K562 (cell line): ENCODE measurements around the gene ANKRD23. TPM values are rescaled to one million over a fixed set of nuclear protein-coding genes. Genes with fewer than 3 reads are reported as not detected.

Source experiments
- CCNT2 ChIP-seq: IDR thresholded peaks from 2 replicates; pipeline ENCODE4 v1.6.1; 2011; ENCODE audit warnings: borderline replicate concordance, low read depth, mild to moderate bottlenecking, moderate library complexity, mixed read lengths, low read length; ENCODE audit not compliant: insufficient read length; ENCODE audit errors: extremely low read depth
- CTBP1 ChIP-seq: fragments of 450-650 bp; IDR thresholded peaks from 2 replicates; pipeline ENCODE4 v1.6.1; 2016; ENCODE audit warnings: borderline replicate concordance
- CXXC5 ChIP-seq: fragments of 250-450 bp; sonication (Bioruptor Pico); IDR thresholded peaks from 2 replicates; pipeline ENCODE4 v1.8.0; 2022; ENCODE audit warnings: inconsistent platforms, mild to moderate bottlenecking, moderate library complexity
- DACH1 ChIP-seq: fragments of 450-650 bp; IDR thresholded peaks from 2 replicates; pipeline ENCODE4 v1.6.1; 2018; ENCODE audit not compliant: partially characterized antibody
- E2F6 ChIP-seq, 2 experiments: IDR thresholded peaks; 2 replicates each; pipeline ENCODE4 v1.6.1; 2011; ENCODE audit warnings: borderline replicate concordance in 1 of 2, control low read depth in 1 of 2, low read depth in 1 of 2, low read length in 1 of 2, mild to moderate bottlenecking in 1 of 2, mixed read lengths in 1 of 2, moderate library complexity in 1 of 2; ENCODE audit not compliant: insufficient read depth in 1 of 2, insufficient read length in 1 of 2, poor library complexity in 1 of 2, severe bottlenecking in 1 of 2; ENCODE audit errors: extremely low read depth in 1 of 2
- ELK3 ChIP-seq: fragments of 450-650 bp; formaldehyde crosslinking; IDR thresholded peaks from 2 replicates; pipeline ENCODE4 v1.4.0; 2020; ENCODE audit warnings: mild to moderate bottlenecking
- HDAC3 ChIP-seq: fragments of 450-650 bp; IDR thresholded peaks from 2 replicates; pipeline ENCODE4 v1.6.1; 2018; ENCODE audit warnings: borderline replicate concordance, mild to moderate bottlenecking, moderate library complexity; ENCODE audit not compliant: partially characterized antibody
- MBD1 ChIP-seq: fragments of 250-450 bp; sonication (Bioruptor Pico); IDR thresholded peaks from 2 replicates; pipeline ENCODE4 v1.8.0; 2022; ENCODE audit warnings: inconsistent platforms
- MTA1 ChIP-seq: fragments of 450-650 bp; IDR thresholded peaks from 2 replicates; pipeline ENCODE4 v1.6.1; 2017; ENCODE audit warnings: borderline replicate concordance
- MYC ChIP-seq, 2 experiments: fragments of 250-450 bp in 1 of 2; sonication (Bioruptor Pico) in 1 of 2; IDR thresholded peaks; 2 replicates each; pipeline versions ENCODE4 v1.5.1 to v1.6.1; 2012 to 2021; ENCODE audit warnings: low read depth in 2 of 2, borderline replicate concordance in 1 of 2, improper control_type of control experiment in 1 of 2, low read length in 1 of 2, mild to moderate bottlenecking in 1 of 2, moderate library complexity in 1 of 2
- RBM14 ChIP-seq: fragments of 200-400 bp; formaldehyde crosslinking; IDR thresholded peaks from 2 replicates; pipeline ENCODE4 v1.6.1; 2018; ENCODE audit warnings: low read depth, mild to moderate bottlenecking, low read length, moderate library complexity, borderline replicate concordance; ENCODE audit not compliant: insufficient read depth
- TCF3 ChIP-seq: sonication (generic); formaldehyde crosslinking; IDR thresholded peaks from 2 replicates; pipeline ENCODE4 v1.4.0; 2020; ENCODE audit warnings: mild to moderate bottlenecking, missing genetic modification reagents
- U2AF1 ChIP-seq: fragments of 200-400 bp; formaldehyde crosslinking; optimal IDR thresholded peaks from 2 replicates; pipeline ENCODE3; 2017; ENCODE audit warnings: mild to moderate bottlenecking, low read depth, low read length, moderate library complexity
- ZBTB8A ChIP-seq: fragments of 450-650 bp; IDR thresholded peaks from 2 replicates; pipeline ENCODE4 v1.6.1; 2018; ENCODE audit warnings: mild to moderate bottlenecking, moderate library complexity; ENCODE audit not compliant: partially characterized antibody
- ZNF324 ChIP-seq: fragments of 250-450 bp; sonication (Bioruptor Pico); IDR thresholded peaks from 2 replicates; pipeline ENCODE4 v1.4.0; 2020; ENCODE audit warnings: mild to moderate bottlenecking
- ZNF551 ChIP-seq: fragments of 250-450 bp; sonication (Bioruptor Pico); IDR thresholded peaks from 2 replicates; pipeline ENCODE4 v1.5.0; 2021; ENCODE audit warnings: mild to moderate bottlenecking, moderate library complexity
- ZNF57 ChIP-seq: fragments of 450-650 bp; formaldehyde crosslinking; IDR thresholded peaks from 2 replicates; pipeline ENCODE4 v1.4.0; 2020; ENCODE audit warnings: mild to moderate bottlenecking, moderate library complexity
- ZNF740 ChIP-seq, 3 experiments: fragments of 200-800 bp in 1 of 3; sonication (Bioruptor generic) in 1 of 3; sonication (generic) in 1 of 3; formaldehyde crosslinking in 1 of 3; IDR thresholded peaks; 2 replicates each; pipeline versions ENCODE4 v1.6.1 to v1.8.0; 2016 to 2022; ENCODE audit warnings: mild to moderate bottlenecking in 2 of 3, missing compliant biosample characterization in 2 of 3, missing genetic modification characterization in 2 of 3, missing genetic modification reagents in 1 of 3
- polyA plus RNA-seq, 8 experiments: library from polyadenylated mRNA; depleted of rRNA in 4 of 8; stranded (reverse) in 5 of 8; unstranded in 3 of 8; fragments of >200 nt; fragmentation: Nextera tagmentation in 2 of 8; fragmentation: Illumina TruSeq in 1 of 8; extraction: Ambion mirVana in 2 of 8; extraction: Trizol in 1 of 8; gene quantifications; 2 replicates each; pipeline versions ENCODE4 v1.2.1 to v1.2.3, GENCODE V29; 2011 to 2014; ENCODE audit warnings: inconsistent platforms in 1 of 8, missing spikeins in 1 of 8
- total RNA-seq, 7 experiments: library from RNA; depleted of rRNA in 6 of 7; stranded (reverse); fragments of >200 nt in 6 of 7; fragmentation: Illumina TruSeq in 2 of 7; extraction: Trizol in 2 of 7; gene quantifications; 2 replicates each; pipeline versions ENCODE4 v1.2.1 to v1.2.3, GENCODE V29; 2011 to 2021; ENCODE audit warnings: low replicate concordance in 1 of 7
- TF ChIP-seq, protein P1 (sequence below): fragments of 450-650 bp; formaldehyde crosslinking; IDR thresholded peaks from 2 replicates; pipeline ENCODE4 v1.4.0; 2020; ENCODE audit warnings: mild to moderate bottlenecking, moderate library complexity

Gene ANKRD23
- total and polyA plus RNA-seq, 9 of the 15 experiments (the other 6 are each of a cell fraction or from before 2014, with no cell fraction given): 0.32 to 4.8 (median 2.8) TPM

DNA sequence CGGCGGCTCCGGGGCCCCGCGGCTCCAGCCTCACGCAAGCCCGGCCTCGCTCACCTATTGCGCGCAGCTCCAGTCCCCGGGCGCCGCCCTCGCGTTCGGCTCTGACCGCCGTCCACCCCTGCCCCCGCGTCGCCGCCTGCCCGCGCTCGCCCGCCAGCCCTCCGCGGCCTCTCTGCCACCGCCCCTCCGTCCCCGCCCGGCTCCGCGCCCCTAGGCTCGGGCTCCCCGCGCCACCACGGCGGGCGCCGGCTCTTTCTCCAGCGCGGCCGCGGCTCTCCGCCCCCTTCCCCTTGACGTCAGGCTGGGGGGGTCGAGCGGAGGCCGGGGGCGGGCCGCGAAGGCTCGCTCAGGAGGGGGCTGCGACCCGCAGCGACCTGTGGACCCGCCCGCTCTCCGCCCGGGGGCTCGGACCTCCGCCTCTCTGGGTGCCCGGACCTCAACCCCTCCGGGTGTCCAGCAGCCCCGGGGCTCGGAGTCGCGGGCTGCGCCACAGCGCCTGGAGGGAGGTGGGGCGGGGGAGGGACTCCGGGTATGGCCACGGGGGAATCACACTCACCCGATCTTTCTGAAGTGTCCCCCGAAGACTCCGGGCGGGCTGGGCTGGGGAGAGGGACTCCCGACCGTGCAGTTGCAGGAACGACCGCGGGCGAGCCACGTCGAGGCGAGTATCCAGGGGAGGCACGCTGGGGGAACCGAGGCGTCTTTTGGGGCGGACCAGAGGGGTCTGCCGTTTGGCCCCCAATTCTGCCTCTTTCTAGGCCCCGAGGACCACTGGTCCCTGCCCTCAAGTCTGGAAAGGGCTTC lies 26.2 kb upstream of the ANKRD23 start, which contains the start of gene SEMA4C (continued):
- TF ChIP-seq MBD1 (CRISPR knock-in tag): no peak
- no peak for TF ChIP-seq DACH1
- TF ChIP-seq ZNF740 (CRISPR knock-in tag; IDR thresholded peaks at IDR 0.05): peak; percentile 81
- peak in 1 of 2 experiments; percentile 74; a peak in 2 of 4 replicates for TF ChIP-seq ZNF740 (tag; IDR thresholded peaks at IDR 0.05)
- 0 out of 2 replicates have a peak, but pooled peaks have one; percentile 4 for TF ChIP-seq MYC (IDR thresholded peaks at IDR 0.05; ENCODE audit: low read depth, low read length)
- no peak for TF ChIP-seq MYC (CRISPR knock-in tag; IDR thresholded peaks at IDR 0.05; ENCODE audit: borderline replicate concordance, low read depth)
- peak; percentile 58 for TF ChIP-seq CCNT2
- TF ChIP-seq RBM14: no peak
- no peak for TF ChIP-seq MTA1
- no peak for TF ChIP-seq ELK3 (CRISPR knock-in tag)
- TF ChIP-seq CTBP1: 0 out of 2 replicates have a peak, but pooled peaks have one; percentile 17
- peak in 1 of 2 experiments; percentile 51 for TF ChIP-seq E2F6 (IDR thresholded peaks at IDR 0.05; ENCODE audit: borderline replicate concordance in 1 of 2, extremely low read depth in 1 of 2, insufficient read depth in 1 of 2, insufficient read length in 1 of 2, low read depth in 1 of 2, low read length in 1 of 2, poor library complexity in 1 of 2, severe bottlenecking in 1 of 2)
- TF ChIP-seq ZBTB8A: no peak
- TF ChIP-seq ZNF57 (CRISPR knock-in tag): no peak
- TF ChIP-seq, protein P1, sequence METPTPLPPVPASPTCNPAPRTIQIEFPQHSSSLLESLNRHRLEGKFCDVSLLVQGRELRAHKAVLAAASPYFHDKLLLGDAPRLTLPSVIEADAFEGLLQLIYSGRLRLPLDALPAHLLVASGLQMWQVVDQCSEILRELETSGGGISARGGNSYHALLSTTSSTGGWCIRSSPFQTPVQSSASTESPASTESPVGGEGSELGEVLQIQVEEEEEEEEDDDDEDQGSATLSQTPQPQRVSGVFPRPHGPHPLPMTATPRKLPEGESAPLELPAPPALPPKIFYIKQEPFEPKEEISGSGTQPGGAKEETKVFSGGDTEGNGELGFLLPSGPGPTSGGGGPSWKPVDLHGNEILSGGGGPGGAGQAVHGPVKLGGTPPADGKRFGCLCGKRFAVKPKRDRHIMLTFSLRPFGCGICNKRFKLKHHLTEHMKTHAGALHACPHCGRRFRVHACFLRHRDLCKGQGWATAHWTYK (CRISPR knock-in tag): 0 out of 2 replicates have a peak, but pooled peaks have one; percentile 34
- TF ChIP-seq CXXC5 (CRISPR knock-in tag): peak; percentile 59
- TF ChIP-seq ZNF551: no peak
- TF ChIP-seq U2AF1: no peak
- TF ChIP-seq HDAC3: no peak
- TF ChIP-seq ZNF324 (CRISPR knock-in tag): no peak
- no peak for TF ChIP-seq TCF3 (CRISPR knock-in tag)
